ENCODE measurements around the gene ZNF292. TPM values are rescaled to one million over a fixed set of nuclear protein-coding genes. Genes with fewer than 3 reads are reported as not detected.
"Not testable (repeated sequence)": the region's sequence is repeated elsewhere in the genome, so short reads cannot be mapped to it uniquely, and the experiment has no call there.

ZNF292 gene
- total RNA-seq, 1 experiment from 2014 or later = 13.5 TPM

- peak; percentile 41 for DNase-seq (ENCODE audit: low spot score)
- in situ Hi-C loops (cut with HindIII; ENCODE audit: low sequenced_read_pairs) = no loop called here
These were observed 764 bp downstream of the ZNF292 start for GRCh38 chr6:87155842-87156815.

- DNase-seq (ENCODE audit: low spot score); in situ Hi-C loops (cut with HindIII; ENCODE audit: low sequenced_read_pairs): not testable (repeated sequence)
These were observed 2.2 kb downstream of the ZNF292 start for GRCh38 chr6:87157596-87157995.

GRCh38 chr6:87161299-87161698 lies 5.9 kb downstream of the ZNF292 start:
- in situ Hi-C loops (cut with HindIII; ENCODE audit: low sequenced_read_pairs) = no loop called here
- DNase-seq (ENCODE audit: low spot score) = no peak

GRCh38 chr6:87164004-87164403 lies 8.6 kb downstream of the ZNF292 start:
- in situ Hi-C loops (cut with HindIII; ENCODE audit: low sequenced_read_pairs) = no loop called here
- DNase-seq (ENCODE audit: low spot score) = no peak

- in situ Hi-C loops (cut with HindIII; ENCODE audit: low sequenced_read_pairs) = no loop called here
- no peak for DNase-seq (ENCODE audit: low spot score)
These were observed 9.1 kb downstream of the ZNF292 start for GRCh38 chr6:87164506-87164905.

GRCh38 chr6:87165185-87165584 lies 9.8 kb downstream of the ZNF292 start:
- no peak for DNase-seq (ENCODE audit: low spot score)
- in situ Hi-C loops (cut with HindIII; ENCODE audit: low sequenced_read_pairs) = no loop called here

GRCh38 chr6:87171938-87172633 lies 16.7 kb downstream of the ZNF292 start:
- no peak for DNase-seq (ENCODE audit: low spot score)
- in situ Hi-C loops (cut with HindIII; ENCODE audit: low sequenced_read_pairs) = no loop called here

GRCh38 chr6:87174078-87174579 lies 18.8 kb downstream of the ZNF292 start:
- in situ Hi-C loops (cut with HindIII; ENCODE audit: low sequenced_read_pairs) = no loop called here
- DNase-seq (ENCODE audit: low spot score) = peak; percentile 22

- in situ Hi-C loops (cut with HindIII; ENCODE audit: low sequenced_read_pairs) = no loop called here
- DNase-seq (ENCODE audit: low spot score) = no peak
These were observed 21.1 kb downstream of the ZNF292 start for GRCh38 chr6:87176493-87176892.

GRCh38 chr6:87180105-87180728 lies 24.9 kb downstream of the ZNF292 start:
- in situ Hi-C loops (cut with HindIII; ENCODE audit: low sequenced_read_pairs) = no loop called here

GRCh38 chr6:87181903-87182302 lies 26.5 kb downstream of the ZNF292 start:
- in situ Hi-C loops (cut with HindIII; ENCODE audit: low sequenced_read_pairs) = no loop called here
- DNase-seq (ENCODE audit: low spot score) = no peak

More at GRCh38 chr6:87180105-87180728, 24.9 kb downstream of the ZNF292 start:
- no peak for DNase-seq (ENCODE audit: low spot score)

- DNase-seq (ENCODE audit: low spot score) = no peak
- in situ Hi-C loops (cut with HindIII; ENCODE audit: low sequenced_read_pairs) = no loop called here
These were observed 27.0 kb downstream of the ZNF292 start for GRCh38 chr6:87182321-87182720.

GRCh38 chr6:87182940-87183339 lies 27.6 kb downstream of the ZNF292 start:
- no peak for DNase-seq (ENCODE audit: low spot score)
- in situ Hi-C loops (cut with HindIII; ENCODE audit: low sequenced_read_pairs) = no loop called here

GRCh38 chr6:87183687-87184086 lies 28.3 kb downstream of the ZNF292 start:
- DNase-seq (ENCODE audit: low spot score) = no peak
- in situ Hi-C loops (cut with HindIII; ENCODE audit: low sequenced_read_pairs) = no loop called here

- no peak for DNase-seq (ENCODE audit: low spot score)
- in situ Hi-C loops (cut with HindIII; ENCODE audit: low sequenced_read_pairs) = no loop called here
These were observed 29.4 kb downstream of the ZNF292 start for GRCh38 chr6:87184762-87185250.

- DNase-seq (ENCODE audit: low spot score) = no peak
- in situ Hi-C loops (cut with HindIII; ENCODE audit: low sequenced_read_pairs) = no loop called here
These were observed 41.0 kb downstream of the ZNF292 start for GRCh38 chr6:87196275-87196842.

GRCh38 chr6:87197547-87197946 lies 42.2 kb downstream of the ZNF292 start:
- in situ Hi-C loops (cut with HindIII; ENCODE audit: low sequenced_read_pairs) = no loop called here
- no peak for DNase-seq (ENCODE audit: low spot score)

GRCh38 chr6:87198022-87198810 lies 42.9 kb downstream of the ZNF292 start:
- DNase-seq (ENCODE audit: low spot score); in situ Hi-C loops (cut with HindIII; ENCODE audit: low sequenced_read_pairs): not testable (repeated sequence)

All from G401 (cell line).